Measurements from ENCODE around the gene SGSH.

- TF ChIP-seq GATA2 (IDR thresholded peaks at IDR 0.05; ENCODE audit: low read depth, low read length) (no peak), GATA3 (IDR thresholded peaks at IDR 0.05; ENCODE audit: low read depth, low read length) (no peak)
These were observed 53.7 kb downstream of the SGSH start for GRCh38 chr17:80166446-80166845.

All from SH-SY5Y (cell line).